MM.1S (cell line): ENCODE results near the gene C6orf136.

Experiments used
- EZH2 ChIP-seq: fragments of 300-600 bp; sonication (generic); optimal IDR thresholded peaks from 2 replicates; pipeline ENCODE3; 2017; ENCODE audit warnings: low read depth, mild to moderate bottlenecking, antibody characterized with exemption, low read length, mixed read lengths
- TF ChIP-seq, protein P1 (sequence below): fragments of 300-600 bp; sonication (generic); IDR thresholded peaks from 2 replicates; pipeline ENCODE4 v1.5.1; 2016; ENCODE audit warnings: antibody characterized with exemption, low read length, mixed read lengths

DNA sequence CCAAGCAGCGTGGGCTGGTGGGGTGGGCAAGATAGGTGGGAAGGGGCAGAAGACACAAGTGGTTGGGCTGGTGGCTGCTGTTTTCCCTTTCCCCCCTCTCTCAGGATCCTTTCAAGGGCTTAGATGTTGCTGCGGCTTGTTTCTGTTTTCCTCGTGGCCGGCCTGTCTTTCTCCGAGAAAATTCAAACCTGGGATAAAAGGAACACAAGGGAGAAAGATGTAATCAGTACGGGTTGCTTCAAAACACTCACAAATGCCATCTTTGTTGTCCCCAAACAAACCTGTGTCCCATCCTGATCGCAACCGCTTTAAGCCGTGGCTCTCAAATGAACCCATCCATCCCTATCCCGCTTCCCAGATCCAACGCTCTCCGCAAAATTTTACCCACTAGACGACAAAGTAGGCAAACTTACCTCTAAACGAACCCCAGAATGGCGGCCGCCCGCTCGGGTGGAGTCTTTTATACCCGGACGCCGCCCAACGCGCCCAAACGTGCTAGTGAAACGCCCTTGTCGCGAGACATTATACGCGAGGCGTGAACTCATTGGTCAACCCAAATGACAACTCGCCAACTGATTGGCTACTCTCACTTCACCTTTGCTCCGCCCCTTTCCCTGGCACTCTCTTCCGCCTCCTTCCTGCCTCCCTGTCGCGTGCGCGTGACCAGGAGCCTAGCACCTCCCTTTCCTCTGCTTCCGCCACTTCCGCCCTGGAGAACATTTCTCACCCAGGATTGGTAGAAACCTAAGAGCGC lies 29.9 kb upstream of the C6orf136 start, which contains the start of gene PPP1R10:
- TF ChIP-seq, protein P1, sequence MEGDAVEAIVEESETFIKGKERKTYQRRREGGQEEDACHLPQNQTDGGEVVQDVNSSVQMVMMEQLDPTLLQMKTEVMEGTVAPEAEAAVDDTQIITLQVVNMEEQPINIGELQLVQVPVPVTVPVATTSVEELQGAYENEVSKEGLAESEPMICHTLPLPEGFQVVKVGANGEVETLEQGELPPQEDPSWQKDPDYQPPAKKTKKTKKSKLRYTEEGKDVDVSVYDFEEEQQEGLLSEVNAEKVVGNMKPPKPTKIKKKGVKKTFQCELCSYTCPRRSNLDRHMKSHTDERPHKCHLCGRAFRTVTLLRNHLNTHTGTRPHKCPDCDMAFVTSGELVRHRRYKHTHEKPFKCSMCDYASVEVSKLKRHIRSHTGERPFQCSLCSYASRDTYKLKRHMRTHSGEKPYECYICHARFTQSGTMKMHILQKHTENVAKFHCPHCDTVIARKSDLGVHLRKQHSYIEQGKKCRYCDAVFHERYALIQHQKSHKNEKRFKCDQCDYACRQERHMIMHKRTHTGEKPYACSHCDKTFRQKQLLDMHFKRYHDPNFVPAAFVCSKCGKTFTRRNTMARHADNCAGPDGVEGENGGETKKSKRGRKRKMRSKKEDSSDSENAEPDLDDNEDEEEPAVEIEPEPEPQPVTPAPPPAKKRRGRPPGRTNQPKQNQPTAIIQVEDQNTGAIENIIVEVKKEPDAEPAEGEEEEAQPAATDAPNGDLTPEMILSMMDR = no peak
- TF ChIP-seq EZH2 = no peak
